Measurements from ENCODE around the gene ARMC2.
"Not testable (repeated sequence)": the region's sequence is repeated elsewhere in the genome, so short reads cannot be mapped to it uniquely, and the experiment has no call there.

The ARMC2 gene

DNA sequence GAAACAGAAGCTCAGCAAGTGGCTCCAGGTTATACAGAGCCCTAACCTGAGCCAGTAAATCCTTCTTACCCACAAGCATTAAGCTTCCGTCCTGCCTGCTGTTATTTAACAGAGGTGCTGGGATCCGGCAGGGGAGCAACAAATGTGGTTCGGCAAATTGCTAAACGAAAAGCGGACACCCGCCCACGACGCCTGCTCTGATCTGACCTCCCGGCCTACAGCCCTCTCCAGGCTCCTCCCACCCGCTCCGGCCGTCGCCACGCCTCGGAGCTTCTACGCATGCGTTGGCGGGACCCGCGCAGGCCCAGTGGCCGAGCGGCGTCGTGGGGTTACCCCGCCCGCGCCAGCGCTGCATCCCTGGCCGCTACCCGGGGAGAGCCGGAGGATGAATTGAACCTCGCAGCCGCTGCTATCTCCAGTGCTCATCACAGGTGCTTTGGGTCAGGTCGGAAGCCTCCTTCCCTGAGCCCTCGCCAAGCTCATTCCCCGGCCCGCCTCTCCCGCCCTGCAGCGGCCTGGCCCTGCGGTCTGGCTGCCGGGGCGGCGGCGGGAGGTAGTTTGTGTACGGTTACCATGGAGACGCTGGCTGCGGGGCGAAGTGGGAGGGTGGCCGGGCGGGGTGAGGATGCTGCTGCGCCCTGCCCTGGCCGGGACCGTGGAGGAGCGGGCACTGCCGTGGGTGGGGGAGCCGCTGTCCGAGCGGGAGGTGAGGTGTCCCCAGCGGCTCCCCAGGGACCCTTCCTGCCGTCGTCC, at the start of gene ARMC2:
ARMC2 (plus strand) TSS at position 307 of the 753 bp plus-strand sequence. CDS start 5,846 bp downstream, outside the sequence.
- DNase-seq (ENCODE audit: low read depth in 2 of 2) = peak; percentile 63 to 79

DNA sequence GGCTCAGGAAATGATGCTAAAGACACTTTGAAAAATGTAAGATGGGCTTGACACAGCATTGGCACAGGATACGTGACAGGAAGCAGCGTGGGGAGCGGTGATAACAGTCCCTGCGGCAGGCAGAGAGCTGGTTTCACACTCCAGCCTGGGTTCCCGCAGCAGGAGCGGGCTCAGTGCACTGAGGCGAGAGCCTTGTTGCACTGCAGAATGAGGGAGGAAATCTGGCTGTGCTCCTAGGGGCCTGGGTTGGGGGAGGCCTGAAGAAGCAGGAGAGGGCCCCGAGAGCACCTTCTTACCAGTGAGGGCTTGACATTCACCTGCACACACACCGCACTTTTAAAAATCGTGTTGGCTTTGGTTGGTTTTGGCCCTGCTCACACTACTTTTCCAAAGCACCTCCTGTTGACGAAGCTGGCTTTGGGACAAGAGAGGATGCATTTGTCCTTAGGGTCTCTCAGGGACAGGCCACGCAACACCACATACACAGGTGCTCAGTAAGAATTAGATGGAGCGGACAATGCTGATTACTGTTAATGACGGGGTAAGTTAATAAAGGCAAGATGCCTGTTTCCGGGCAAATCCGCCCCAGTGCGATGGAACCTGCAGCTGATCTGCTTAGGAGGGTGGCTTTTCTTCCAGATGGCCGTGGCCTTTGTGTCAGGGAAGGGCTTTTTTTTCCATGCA, 49.4 kb upstream of the ARMC2 start:
- no peak for DNase-seq (ENCODE audit: low read depth in 2 of 2)

GRCh38 chr6:108799354-108799717, 48.9 kb upstream of the ARMC2 start:
- DNase-seq (ENCODE audit: low read depth in 2 of 2) = no peak

DNA sequence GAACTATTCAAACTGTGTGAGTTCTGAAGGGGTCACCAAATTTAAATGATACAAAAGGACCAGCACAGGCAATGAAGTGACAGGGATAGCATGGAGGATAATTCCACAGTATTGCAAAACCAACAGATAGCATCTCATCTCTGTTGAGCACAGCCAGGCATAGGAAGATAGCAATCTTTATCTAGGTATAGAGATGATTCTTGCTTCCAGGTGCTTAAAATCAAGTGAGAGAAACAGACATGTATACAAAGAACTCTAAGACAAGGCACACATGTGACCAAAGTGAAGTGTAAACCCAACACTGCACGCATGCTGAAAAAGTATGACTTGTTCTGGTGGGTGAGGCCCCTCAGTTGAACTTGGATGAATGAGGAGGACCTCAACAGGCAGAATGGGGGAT, 48.4 kb upstream of the ARMC2 start:
- DNase-seq (ENCODE audit: low read depth in 2 of 2) = no peak

DNA sequence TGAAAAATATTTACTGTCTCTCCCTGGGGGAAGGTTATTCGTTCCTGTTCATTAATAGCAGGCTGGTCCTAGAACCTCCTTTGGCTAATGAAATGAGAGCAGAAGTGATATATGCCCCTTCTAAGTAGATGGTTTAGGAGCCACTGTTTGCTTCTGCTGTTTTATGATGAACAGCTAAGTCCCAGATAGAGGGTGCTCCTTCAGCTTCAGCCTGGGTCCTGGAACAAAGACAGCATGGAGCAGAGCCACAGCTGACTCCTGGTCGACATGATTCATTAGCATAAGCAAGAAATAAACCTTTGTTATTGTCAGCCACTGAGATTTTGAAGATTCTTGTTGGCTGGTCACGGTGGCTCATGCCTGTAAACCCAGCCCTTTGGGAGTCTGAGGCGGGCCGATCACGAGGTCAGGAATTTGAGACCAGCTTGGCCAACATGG, 47.8 kb upstream of the ARMC2 start:
- no peak for DNase-seq (ENCODE audit: low read depth in 2 of 2)

DNA sequence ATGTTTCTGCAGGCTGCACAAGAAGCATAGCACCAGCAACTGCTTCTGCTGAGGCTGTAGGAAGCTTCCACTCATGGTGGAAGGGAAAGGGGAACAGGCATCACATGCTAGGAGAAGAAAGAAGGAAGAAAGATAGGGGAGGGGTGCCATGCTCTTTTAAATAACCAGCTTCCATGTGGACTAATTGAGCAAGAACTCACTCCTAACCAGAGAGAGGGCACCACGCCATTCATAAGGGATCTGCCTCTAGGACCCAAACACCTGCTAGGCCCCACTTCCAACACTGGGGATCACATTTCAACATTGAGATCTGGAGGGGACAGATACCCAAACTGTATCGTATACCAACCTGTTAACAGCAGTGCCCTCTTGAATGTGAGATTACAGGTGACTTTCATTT, 46.9 kb upstream of the ARMC2 start:
- DNase-seq (ENCODE audit: low read depth in 2 of 2) = no peak

DNA sequence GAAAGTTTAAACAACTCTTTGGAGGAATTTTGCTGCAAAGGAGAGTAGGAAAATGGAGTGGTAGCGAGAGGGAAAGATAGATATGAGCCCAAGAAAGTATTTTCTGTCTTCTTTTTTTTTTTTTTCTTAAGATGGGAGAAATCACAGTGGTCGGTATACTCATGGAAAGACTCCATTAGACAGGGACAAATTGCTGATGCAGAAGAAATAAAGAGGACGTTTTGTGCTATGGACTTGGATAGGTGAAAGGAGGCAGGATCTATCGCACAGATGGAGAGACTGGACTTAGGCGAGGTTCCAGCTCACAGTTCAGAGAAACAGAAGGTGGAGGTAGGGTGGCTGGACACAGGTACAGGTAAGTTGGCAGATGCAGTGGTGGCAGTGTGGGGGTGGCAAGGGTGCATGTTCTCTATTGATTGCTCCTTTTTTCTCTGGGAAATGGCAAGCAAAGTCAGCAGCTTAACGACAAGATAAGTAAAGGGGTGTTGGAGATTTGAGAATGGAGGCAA, 44.2 kb upstream of the ARMC2 start:
- no peak for DNase-seq (ENCODE audit: low read depth in 2 of 2)

DNA sequence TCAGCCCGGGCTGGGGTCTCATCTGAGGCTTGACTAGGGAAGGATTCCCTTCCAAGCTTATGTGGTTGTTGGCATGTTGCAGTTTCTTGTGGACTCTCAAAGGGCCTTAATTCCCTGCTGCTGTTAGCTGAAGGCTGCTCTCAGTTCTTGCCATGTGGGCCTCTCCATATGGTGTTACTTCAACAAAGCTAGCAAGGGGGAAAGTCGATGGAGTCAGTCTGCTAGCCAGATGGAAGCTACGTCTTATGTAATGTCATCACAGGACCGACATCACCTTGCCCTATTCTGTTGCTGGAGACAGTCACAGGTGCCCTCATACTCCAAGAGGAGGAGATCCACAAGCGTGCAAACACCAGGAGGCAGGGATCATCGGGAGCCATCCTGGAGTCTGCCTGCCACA, 43.3 kb upstream of the ARMC2 start:
- no peak for DNase-seq (ENCODE audit: low read depth in 2 of 2)

DNA sequence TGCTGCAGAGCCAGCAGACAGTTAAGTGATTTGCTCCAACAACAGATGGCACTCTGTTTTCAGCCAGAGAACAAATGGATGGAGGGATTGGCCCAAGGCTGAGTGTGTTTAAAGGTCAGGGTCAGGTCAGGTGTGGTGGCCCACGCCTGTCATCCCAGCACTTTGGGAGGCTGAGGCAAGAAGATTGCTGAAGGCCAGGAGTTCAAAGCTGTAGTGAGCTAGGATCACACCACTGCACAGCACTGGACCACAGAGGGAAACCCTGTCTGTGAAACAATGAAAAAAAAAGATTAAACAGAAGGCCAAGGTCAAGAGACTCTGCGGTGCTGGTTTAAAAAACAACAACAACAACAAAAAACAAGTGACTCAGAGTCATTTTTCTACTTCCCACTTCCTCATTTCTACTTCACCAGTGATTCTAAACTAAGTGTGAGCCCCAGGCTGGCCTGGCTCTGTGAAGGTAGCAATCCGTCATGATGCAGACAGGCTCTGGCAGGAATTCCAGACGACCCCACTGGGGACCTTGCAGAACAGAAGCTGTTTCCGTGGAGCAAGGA, 42.5 kb upstream of the ARMC2 start:
- DNase-seq (ENCODE audit: low read depth in 2 of 2) = no peak

DNA sequence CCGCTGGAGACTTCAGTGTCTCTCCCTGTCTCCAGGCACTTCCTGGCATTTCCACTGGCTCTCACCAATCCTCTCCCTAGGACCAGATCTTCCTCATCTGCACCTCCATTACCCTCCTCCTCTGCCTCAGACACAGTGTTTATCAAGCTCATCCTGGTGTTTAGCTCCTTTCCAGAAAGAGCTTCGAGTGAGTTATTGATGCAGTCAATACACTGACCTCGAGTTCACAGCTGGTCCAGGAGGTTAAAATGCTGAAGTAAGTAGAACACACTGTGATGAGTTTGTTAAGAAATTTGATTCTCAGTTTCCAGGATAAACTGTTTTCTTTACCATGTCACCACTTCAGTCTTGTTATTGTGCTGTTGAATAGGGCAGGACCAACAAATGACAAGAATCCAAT, 42.1 kb upstream of the ARMC2 start:
- no peak for DNase-seq (ENCODE audit: low read depth in 2 of 2)

DNA sequence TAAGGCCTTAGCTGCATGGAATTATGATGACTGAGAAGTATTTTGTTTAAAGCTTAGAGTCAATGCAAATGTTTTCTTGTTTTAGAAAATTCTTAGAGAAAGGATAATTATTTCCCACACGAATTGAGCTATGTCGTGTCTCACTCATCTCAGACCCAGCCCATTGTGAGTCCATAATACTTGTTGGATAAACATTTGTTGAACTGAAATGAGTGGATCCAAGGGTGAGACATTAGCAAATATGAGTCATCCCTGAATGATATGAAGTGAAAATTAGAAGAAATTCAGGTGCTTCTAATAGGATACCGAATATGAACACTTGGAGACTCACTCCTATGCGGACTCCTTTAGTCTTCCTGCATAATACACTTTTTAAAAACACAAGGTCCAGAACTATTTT, 41.6 kb upstream of the ARMC2 start:
- no peak for DNase-seq (ENCODE audit: low read depth in 2 of 2)

DNA sequence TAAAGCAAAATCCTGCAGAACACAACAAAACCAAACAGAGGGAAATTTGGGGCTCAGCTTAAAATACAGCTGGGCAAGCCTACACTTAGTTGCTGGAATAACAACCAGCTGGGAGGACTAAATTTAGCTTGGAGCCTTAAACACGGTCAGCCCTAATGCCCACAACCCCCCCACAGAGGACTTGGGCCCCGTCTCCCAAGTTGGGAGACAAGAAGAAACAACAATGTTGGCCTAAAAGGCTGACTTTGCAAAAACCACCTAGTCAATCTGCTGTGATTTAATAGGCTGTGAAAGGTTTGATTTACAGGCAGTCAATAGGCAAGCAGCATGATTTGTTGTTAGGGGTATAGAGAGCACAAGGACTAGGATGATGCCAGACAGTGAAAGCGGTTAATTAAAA, 40.3 kb upstream of the ARMC2 start:
- no peak for DNase-seq (ENCODE audit: low read depth in 2 of 2)

DNA sequence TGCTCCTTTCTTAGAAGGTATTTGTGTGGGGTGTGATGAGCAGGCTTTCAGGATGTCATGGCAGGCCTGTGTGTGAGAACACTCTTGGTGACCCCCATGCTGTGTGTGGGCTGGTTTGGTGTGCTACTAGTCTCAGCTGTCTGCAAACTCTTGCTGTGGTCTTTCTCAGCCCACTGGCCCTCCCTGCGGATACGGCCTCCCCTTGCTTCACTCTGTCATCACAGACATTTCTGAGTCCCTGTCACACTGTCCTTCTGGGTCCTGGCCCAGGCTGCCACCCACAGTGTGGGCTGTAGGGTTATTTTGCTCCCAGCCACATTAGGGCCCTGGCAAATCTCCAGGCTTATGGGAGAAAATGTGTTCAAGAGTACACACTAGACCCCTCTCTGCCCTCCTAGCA, 39.0 kb upstream of the ARMC2 start:
- DNase-seq (ENCODE audit: low read depth in 2 of 2) = no peak

DNA sequence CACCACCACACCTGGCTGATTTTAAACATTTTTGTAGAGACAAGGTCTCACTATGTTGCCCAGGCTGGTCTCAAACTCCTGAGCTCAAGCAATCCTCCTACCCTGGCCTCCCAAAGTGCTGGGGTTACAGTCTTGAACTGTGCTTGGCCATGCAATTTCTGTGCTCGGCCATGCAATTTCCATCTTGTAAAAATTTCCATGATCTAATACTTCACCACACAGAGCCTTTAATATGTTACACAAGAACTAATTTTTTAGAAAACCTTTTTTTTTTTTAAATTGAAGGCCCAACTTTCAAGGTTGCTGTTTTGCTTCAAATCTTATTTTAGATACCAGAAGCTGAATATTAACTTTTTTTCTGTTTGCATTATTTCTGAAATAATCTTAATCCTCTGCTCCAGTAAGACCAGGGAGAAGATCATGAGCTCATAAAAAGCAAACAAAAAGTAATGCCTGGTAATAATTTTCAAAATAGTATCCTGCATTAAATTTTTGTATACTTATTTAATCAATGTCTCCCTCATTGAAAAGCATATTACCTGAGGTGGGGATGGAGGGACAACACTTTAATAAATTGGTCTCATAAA, 38.1 kb upstream of the ARMC2 start:
- DNase-seq (ENCODE audit: low read depth in 2 of 2) = no peak

DNA sequence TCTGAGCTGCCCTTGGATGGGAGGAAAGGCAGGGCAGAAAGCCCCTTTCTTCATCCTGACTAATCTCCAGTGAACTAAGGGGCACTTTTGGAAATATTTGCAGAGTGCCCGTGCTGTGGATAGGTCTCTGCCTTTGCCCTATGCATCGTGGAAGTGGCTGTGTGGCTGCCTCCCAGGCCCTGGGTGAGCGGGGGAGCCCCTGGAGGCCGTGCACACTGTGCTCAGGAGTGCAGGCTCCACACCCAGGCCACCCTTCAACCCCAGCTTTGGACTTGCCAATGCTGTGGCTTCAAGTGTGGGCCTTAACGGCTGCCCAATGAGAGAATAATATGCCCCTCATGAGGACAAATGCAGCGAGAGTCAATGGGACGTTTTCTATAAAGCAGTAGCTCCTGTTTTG, 36.7 kb upstream of the ARMC2 start:
- DNase-seq (ENCODE audit: low read depth in 2 of 2) = no peak

GRCh38 chr6:108813218-108813617, 35.0 kb upstream of the ARMC2 start:
- DNase-seq (ENCODE audit: low read depth in 2 of 2) = not testable (repeated sequence)

- DNase-seq (ENCODE audit: low read depth in 2 of 2) = not testable (repeated sequence)
Measured at GRCh38 chr6:108817276-108817675, 30.9 kb upstream of the ARMC2 start.

GRCh38 chr6:108820006-108820405, 28.2 kb upstream of the ARMC2 start:
- no peak for DNase-seq (ENCODE audit: low read depth in 2 of 2)

- no peak for DNase-seq (ENCODE audit: low read depth in 2 of 2)
Measured at GRCh38 chr6:108822401-108822800, 25.8 kb upstream of the ARMC2 start.

GRCh38 chr6:108825326-108825725, 22.9 kb upstream of the ARMC2 start:
- no peak for DNase-seq (ENCODE audit: low read depth in 2 of 2)

GRCh38 chr6:108831104-108831503, 17.1 kb upstream of the ARMC2 start:
- DNase-seq (ENCODE audit: low read depth in 2 of 2) = no peak

DNA sequence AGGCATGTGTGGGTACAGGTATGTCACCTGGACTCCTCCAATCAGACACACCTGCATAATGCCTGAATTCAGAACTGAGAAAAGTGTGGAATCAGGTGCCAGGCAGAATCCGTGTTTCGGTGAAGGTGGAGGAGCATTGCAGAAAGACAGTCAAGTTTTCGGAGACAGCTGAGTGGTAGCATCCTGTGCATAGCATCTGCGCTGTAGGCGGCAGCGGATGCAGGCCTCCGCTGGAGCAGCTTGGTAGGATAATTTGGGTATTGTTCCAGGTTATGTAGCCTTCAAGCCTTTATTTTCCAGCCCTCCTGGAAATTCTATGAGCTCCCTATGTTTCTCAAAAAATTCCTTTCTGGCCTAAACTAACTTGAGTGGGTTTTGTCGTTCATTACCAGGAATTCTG, 15.5 kb upstream of the ARMC2 start:
- DNase-seq (ENCODE audit: low read depth in 2 of 2) = no peak
